HEK293T (cell line): ENCODE data around the gene SLC7A10.
"Not testable (repeated sequence)": the region's sequence is repeated elsewhere in the genome, so short reads cannot be mapped to it uniquely, and the experiment has no call there.

Source experiments
- BHLHE40 ChIP-seq: fragments of 450-650 bp; IDR thresholded peaks from 2 replicates; pipeline ENCODE4 v1.6.1; 2016; ENCODE audit warnings: mild to moderate bottlenecking, moderate library complexity, borderline replicate concordance
- ELF4 ChIP-seq: fragments of 450-650 bp; IDR thresholded peaks from 2 replicates; pipeline ENCODE4 v1.6.1; 2017; ENCODE audit warnings: antibody characterized with exemption
- FOXA1 ChIP-seq: fragments of 450-650 bp; IDR thresholded peaks from 2 replicates; pipeline ENCODE4 v1.6.1; 2016; ENCODE audit warnings: mild to moderate bottlenecking
- FOXK2 ChIP-seq: fragments of 450-650 bp; IDR thresholded peaks from 2 replicates; pipeline ENCODE4 v1.6.1; 2016; ENCODE audit warnings: mild to moderate bottlenecking
- TARDBP ChIP-seq: fragments of 450-650 bp; IDR thresholded peaks from 2 replicates; pipeline ENCODE4 v1.6.1; 2016

GRCh38 chr19:33222255-33222654 is 3.4 kb downstream of the SLC7A10 start:
- not testable (repeated sequence) for TF ChIP-seq BHLHE40, TARDBP, FOXA1, ELF4, FOXK2
